ENCODE data around the gene TPRG1.

TPRG1 gene

DNA sequence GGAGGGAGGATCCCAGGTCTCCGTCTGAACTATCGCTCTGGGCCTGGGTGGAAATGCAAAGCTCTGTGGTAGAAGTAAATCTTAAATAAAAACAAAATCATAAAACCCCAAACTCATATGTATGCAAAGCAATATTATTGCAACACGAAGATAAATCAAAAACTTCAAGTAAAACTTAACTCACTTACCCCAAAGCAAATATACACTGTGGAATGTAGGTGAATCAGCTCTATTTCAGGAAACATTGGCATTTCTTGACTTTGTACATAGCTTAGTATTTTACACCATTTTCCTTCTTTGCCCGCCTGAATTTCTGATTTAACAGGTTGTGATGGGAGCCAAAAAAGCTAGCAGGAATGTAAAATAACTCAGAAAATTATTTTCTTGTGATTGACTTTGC is 126.2 kb downstream of the TPRG1 start:
- no peaks in the 10 kb centered on the region for H3K27me3 ChIP-seq (ENCODE audit: control insufficient read depth in 1 of 2, insufficient read depth in 2 of 2, low read length in 2 of 2)
- no peak overlapping the region for H3K4me3 ChIP-seq (ENCODE audit: low read length in 2 of 2)
- no peaks in the 10 kb centered on the region for H3K4me1 ChIP-seq (ENCODE audit: control insufficient read depth, insufficient read depth, low read length)
- no peak overlapping the region for H3K27ac ChIP-seq (ENCODE audit: low read length)
- H3K9me3 ChIP-seq (ENCODE audit: control insufficient read depth in 2 of 2, low read length in 2 of 2), result no peaks in the 10 kb centered on the region
- no peaks in the 10 kb centered on the region for H3K36me3 ChIP-seq (ENCODE audit: control insufficient read depth in 2 of 2, insufficient read depth in 2 of 2, low read length in 2 of 2)
- no peak overlapping the region for H3K9ac ChIP-seq (ENCODE audit: low read length in 2 of 2)

DNA sequence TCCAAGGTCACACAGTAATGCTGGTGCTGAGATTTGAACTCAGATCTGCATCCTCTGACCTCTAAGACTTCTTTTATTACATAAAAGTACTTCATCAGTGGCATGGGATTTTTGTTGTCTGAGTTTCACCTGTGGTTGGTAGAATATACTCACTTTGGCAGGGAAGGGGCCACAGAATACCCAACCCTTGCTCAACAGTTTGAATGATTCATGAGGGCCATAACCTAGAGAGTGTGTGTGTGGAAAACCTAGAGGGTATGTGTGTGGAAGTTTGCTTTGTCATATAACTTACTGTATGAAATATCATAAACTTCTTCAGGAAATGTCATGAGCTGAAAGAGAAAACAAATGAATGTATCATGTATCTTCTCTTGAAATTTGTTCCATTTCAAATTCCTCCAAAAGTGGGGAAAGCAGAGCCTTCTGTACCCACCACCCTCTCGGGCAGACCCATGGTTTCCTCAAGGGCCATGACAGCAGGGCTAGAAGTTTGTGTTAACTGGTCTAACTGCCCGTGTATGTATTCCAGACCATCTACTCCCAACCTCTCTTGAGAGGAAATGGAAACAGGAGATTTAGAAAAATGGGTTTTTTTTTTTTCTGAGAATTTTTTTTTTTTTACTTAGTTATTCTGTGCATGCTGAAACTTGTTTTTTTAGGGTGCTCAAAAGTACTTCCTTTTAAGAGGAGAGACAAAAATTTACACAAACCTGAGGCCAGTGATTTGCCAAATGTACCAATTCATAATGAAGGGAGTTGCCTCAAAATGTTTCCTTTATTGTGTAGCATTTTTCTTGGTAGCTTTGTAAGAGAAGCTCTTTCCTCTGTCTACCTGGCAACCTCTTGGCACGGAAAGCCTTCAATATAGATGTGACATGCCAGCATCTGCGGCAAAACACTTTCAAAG is 127.0 kb downstream of the TPRG1 start:
- H3K4me3 ChIP-seq (ENCODE audit: low read length in 2 of 2), result no peak overlapping the region
- no peak overlapping the region for H3K9ac ChIP-seq (ENCODE audit: low read length in 2 of 2)
- H3K4me1 ChIP-seq (ENCODE audit: control insufficient read depth, insufficient read depth, low read length), result no peaks in the 10 kb centered on the region
- no peaks in the 10 kb centered on the region for H3K36me3 ChIP-seq (ENCODE audit: control insufficient read depth in 2 of 2, insufficient read depth in 2 of 2, low read length in 2 of 2)
- H3K9me3 ChIP-seq (ENCODE audit: control insufficient read depth in 2 of 2, low read length in 2 of 2), result no peaks in the 10 kb centered on the region
- H3K27ac ChIP-seq (ENCODE audit: low read length), result no peak overlapping the region
- no peaks in the 10 kb centered on the region for H3K27me3 ChIP-seq (ENCODE audit: control insufficient read depth in 1 of 2, insufficient read depth in 2 of 2, low read length in 2 of 2)

DNA sequence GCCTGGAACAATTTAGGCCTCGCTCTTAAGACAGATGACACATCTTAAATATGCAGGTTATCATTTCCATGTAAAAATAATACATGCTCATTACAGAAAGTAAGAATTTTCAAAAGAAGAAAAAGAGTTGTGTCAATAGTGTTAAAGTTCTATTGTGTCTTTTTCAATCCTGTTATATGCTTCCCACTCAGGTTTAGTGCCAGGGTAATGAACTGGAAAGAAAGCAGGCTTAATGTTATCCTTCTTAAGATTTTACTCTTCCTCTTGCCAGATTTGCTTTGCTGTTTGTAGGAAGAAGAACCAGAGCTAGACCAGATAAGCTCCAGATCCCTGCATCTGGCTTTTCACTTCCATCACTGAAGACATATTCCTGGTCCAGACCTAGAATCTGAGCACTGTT is 128.6 kb downstream of the TPRG1 start:
- no peak overlapping the region for H3K9ac ChIP-seq (ENCODE audit: low read length in 2 of 2)
- H3K4me1 ChIP-seq (ENCODE audit: control insufficient read depth, insufficient read depth, low read length), result peaks cover 2% of the 10 kb centered on the region
- no peaks in the 10 kb centered on the region for H3K9me3 ChIP-seq (ENCODE audit: control insufficient read depth in 2 of 2, low read length in 2 of 2)
- no peaks in the 10 kb centered on the region for H3K36me3 ChIP-seq (ENCODE audit: control insufficient read depth in 2 of 2, insufficient read depth in 2 of 2, low read length in 2 of 2)
- H3K4me3 ChIP-seq (ENCODE audit: low read length in 2 of 2), result no peak overlapping the region
- H3K27ac ChIP-seq (ENCODE audit: low read length), result no peak overlapping the region
- H3K27me3 ChIP-seq (ENCODE audit: control insufficient read depth in 1 of 2, insufficient read depth in 2 of 2, low read length in 2 of 2), result no peaks in the 10 kb centered on the region

DNA sequence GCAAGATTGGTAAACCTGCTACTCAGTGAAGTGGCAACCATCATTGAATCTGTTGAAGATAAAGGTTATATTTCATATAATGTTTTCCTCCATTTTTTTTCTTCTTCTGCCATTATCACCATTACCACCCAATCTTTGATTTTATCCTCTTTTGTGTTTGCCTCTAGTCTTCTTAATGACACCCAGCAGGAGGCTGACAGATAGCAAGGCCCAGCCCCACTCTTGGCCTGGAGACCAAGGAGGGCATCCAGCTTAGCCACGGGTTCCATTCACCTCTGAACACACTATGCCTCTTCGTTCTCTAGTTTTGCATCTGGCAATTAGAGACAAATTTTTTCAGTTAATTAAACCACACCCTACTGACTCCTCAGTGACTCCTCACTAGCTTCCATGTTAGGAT is 129.7 kb downstream of the TPRG1 start:
- H3K9ac ChIP-seq (ENCODE audit: low read length in 2 of 2), result no peak overlapping the region
- no peaks in the 10 kb centered on the region for H3K27me3 ChIP-seq (ENCODE audit: control insufficient read depth in 1 of 2, insufficient read depth in 2 of 2, low read length in 2 of 2)
- H3K36me3 ChIP-seq (ENCODE audit: control insufficient read depth in 2 of 2, insufficient read depth in 2 of 2, low read length in 2 of 2), result no peaks in the 10 kb centered on the region
- H3K27ac ChIP-seq (ENCODE audit: low read length), result no peak overlapping the region
- H3K4me3 ChIP-seq (ENCODE audit: low read length in 2 of 2), result no peak overlapping the region
- no peaks in the 10 kb centered on the region for H3K9me3 ChIP-seq (ENCODE audit: control insufficient read depth in 2 of 2, low read length in 2 of 2)
- H3K4me1 ChIP-seq (ENCODE audit: control insufficient read depth, insufficient read depth, low read length), result peaks cover 2% of the 10 kb centered on the region

DNA sequence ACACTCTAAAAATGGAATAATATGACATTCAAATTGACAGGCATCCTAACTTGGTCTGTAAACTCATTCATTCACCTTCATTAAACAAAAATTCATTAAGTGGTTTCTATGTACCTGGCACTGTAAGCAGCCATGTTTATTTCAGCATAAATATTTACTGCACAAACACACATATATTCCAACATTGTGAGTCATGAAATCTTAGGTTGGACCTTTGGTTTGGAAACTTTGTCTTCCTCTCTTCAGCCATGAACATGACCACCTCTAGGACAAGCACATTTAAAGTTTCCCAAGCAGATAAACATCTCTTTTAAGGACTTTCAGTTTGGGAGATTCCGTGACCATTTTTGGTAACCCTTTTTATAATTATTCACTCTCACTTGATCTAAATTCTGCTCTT is 131.8 kb downstream of the TPRG1 start:
- Histone ChIP-seq H3K9me3 (ENCODE audit: control insufficient read depth in 2 of 2, low read length in 2 of 2) (no peaks in the 10 kb centered on the region), H3K27me3 (ENCODE audit: control insufficient read depth in 1 of 2, insufficient read depth in 2 of 2, low read length in 2 of 2) (no peaks in the 10 kb centered on the region), H3K4me1 (ENCODE audit: control insufficient read depth, insufficient read depth, low read length) (peaks cover 2% of the 10 kb centered on the region), H3K36me3 (ENCODE audit: control insufficient read depth in 2 of 2, insufficient read depth in 2 of 2, low read length in 2 of 2) (no peaks in the 10 kb centered on the region), H3K9ac (ENCODE audit: low read length in 2 of 2) (no peak overlapping the region), H3K27ac (ENCODE audit: low read length) (no peak overlapping the region), H3K4me3 (ENCODE audit: low read length in 2 of 2) (no peak overlapping the region)

DNA sequence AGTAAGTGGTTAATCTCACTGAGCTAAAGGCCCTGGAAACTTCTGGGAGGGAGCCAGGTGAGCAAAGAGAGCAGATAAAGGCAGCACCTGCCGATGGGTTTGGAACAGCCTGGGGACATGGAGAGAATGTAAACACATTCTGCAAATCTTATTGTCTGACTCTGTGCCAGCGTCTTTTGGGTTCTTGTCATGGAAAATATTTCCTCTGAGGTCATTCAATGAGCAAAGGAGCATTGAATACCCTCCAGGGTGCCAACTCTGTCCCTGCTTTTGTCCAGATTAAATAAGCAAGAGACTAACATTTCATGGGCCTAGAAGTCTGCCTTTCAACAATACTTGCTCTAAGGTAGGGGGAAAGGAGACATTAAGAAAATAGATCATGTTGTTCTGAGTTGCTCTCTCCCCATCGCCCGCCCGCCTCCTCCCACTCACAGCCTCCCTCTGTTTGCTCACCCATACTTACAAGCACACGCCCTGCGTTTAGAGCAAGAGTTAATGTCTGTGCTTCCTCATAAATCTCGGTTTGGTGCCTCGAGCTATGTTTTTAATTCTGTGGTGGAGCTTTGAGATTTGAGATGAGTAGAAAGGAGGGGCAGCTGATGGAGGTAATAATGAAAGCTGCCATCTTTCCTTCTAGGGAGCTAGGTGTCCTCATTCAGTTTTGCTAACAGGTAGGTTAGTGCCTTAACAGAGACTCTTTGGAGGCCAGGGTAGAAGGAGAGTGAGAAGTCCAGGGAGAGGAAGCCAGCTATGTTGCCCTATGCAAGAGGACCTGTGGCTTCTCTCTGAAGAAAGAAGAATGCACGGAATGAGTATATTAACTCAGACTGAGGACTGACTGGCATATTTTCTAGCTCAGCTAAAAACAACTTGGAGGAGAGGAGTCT is 132.9 kb downstream of the TPRG1 start:
- no peaks in the 10 kb centered on the region for H3K27me3 ChIP-seq (ENCODE audit: control insufficient read depth in 1 of 2, insufficient read depth in 2 of 2, low read length in 2 of 2)
- H3K4me1 ChIP-seq (ENCODE audit: control insufficient read depth, insufficient read depth, low read length), result peaks cover 2% of the 10 kb centered on the region
- H3K36me3 ChIP-seq (ENCODE audit: control insufficient read depth in 2 of 2, insufficient read depth in 2 of 2, low read length in 2 of 2), result no peaks in the 10 kb centered on the region
- no peak overlapping the region for H3K9ac ChIP-seq (ENCODE audit: low read length in 2 of 2)
- H3K27ac ChIP-seq (ENCODE audit: low read length), result no peak overlapping the region
- no peaks in the 10 kb centered on the region for H3K9me3 ChIP-seq (ENCODE audit: control insufficient read depth in 2 of 2, low read length in 2 of 2)
- no peak overlapping the region for H3K4me3 ChIP-seq (ENCODE audit: low read length in 2 of 2)

DNA sequence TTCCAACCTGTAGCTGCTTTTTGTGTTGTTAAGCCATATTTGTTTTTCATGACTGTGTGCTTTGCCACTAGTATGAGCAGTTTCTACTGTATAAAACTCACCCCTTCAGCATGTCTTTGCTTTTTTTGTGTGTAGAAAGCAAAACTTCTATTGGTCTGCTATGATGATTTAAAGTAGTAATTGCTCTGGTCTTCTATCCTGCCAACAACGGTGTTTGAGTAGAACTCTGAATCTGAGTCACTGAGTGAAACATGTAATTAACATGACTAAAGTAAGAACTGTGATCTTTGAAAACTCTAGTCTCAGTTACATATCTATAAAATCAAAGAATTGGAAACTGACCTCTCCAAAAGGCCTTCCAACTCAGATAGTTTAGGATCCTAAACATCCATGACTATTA is 133.6 kb downstream of the TPRG1 start:
- H3K9ac ChIP-seq (ENCODE audit: low read length in 2 of 2), result no peak overlapping the region
- no peak overlapping the region for H3K4me3 ChIP-seq (ENCODE audit: low read length in 2 of 2)
- H3K36me3 ChIP-seq (ENCODE audit: control insufficient read depth in 2 of 2, insufficient read depth in 2 of 2, low read length in 2 of 2), result no peaks in the 10 kb centered on the region
- no peaks in the 10 kb centered on the region for H3K9me3 ChIP-seq (ENCODE audit: control insufficient read depth in 2 of 2, low read length in 2 of 2)
- no peaks in the 10 kb centered on the region for H3K27me3 ChIP-seq (ENCODE audit: control insufficient read depth in 1 of 2, insufficient read depth in 2 of 2, low read length in 2 of 2)
- H3K27ac ChIP-seq (ENCODE audit: low read length), result no peak overlapping the region
- H3K4me1 ChIP-seq (ENCODE audit: control insufficient read depth, insufficient read depth, low read length), result peaks cover 2% of the 10 kb centered on the region

DNA sequence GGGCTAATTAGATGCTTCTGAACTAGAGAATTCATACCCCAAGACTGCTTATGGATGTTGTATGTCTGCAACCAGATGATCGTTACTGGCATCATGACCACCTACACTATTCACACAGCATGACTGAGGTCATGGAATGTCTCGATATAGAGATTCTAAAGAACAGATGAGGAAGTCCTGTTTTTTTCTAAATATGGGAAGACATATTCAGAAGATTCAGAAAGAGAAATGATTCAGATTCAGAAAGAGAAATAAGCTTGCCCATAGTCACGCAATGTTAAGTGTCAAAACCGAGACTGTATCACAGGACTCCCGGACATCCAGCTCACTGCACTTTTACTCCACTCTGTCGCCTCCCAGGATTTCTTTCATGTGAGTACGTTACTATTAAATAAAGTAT is 136.2 kb downstream of the TPRG1 start:
- Histone ChIP-seq H3K9ac (ENCODE audit: low read length in 2 of 2) (no peak overlapping the region), H3K27ac (ENCODE audit: low read length) (no peak overlapping the region), H3K9me3 (ENCODE audit: control insufficient read depth in 2 of 2, low read length in 2 of 2) (no peaks in the 10 kb centered on the region), H3K27me3 (ENCODE audit: control insufficient read depth in 1 of 2, insufficient read depth in 2 of 2, low read length in 2 of 2) (no peaks in the 10 kb centered on the region), H3K4me3 (ENCODE audit: low read length in 2 of 2) (no peak overlapping the region), H3K36me3 (ENCODE audit: control insufficient read depth in 2 of 2, insufficient read depth in 2 of 2, low read length in 2 of 2) (no peaks in the 10 kb centered on the region), H3K4me1 (ENCODE audit: control insufficient read depth, insufficient read depth, low read length) (peaks cover 2% of the 10 kb centered on the region)

DNA sequence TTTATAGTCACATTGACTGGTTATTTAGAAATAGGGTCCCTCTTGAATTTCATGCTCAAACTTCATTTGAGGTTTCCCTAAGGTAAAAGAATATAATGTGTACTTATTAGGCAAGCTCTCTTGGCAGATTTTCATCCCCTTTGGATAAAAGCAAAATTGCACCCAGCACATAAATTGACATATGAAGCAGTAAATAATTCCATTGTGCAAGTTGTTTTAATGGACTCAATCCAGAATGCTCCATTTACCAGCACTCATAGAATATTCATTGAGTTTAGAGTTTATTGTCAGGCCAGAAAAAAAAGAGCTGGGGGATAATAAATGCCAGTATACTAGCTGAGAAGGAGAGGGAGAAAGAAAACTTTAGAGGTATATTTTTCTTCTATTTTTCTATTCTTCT is 136.8 kb downstream of the TPRG1 start:
- no peak overlapping the region for H3K4me3 ChIP-seq (ENCODE audit: low read length in 2 of 2)
- H3K4me1 ChIP-seq (ENCODE audit: control insufficient read depth, insufficient read depth, low read length), result peaks cover 2% of the 10 kb centered on the region
- no peaks in the 10 kb centered on the region for H3K27me3 ChIP-seq (ENCODE audit: control insufficient read depth in 1 of 2, insufficient read depth in 2 of 2, low read length in 2 of 2)
- H3K36me3 ChIP-seq (ENCODE audit: control insufficient read depth in 2 of 2, insufficient read depth in 2 of 2, low read length in 2 of 2), result no peaks in the 10 kb centered on the region
- H3K9me3 ChIP-seq (ENCODE audit: control insufficient read depth in 2 of 2, low read length in 2 of 2), result no peaks in the 10 kb centered on the region
- no peak overlapping the region for H3K27ac ChIP-seq (ENCODE audit: low read length)
- no peak overlapping the region for H3K9ac ChIP-seq (ENCODE audit: low read length in 2 of 2)

DNA sequence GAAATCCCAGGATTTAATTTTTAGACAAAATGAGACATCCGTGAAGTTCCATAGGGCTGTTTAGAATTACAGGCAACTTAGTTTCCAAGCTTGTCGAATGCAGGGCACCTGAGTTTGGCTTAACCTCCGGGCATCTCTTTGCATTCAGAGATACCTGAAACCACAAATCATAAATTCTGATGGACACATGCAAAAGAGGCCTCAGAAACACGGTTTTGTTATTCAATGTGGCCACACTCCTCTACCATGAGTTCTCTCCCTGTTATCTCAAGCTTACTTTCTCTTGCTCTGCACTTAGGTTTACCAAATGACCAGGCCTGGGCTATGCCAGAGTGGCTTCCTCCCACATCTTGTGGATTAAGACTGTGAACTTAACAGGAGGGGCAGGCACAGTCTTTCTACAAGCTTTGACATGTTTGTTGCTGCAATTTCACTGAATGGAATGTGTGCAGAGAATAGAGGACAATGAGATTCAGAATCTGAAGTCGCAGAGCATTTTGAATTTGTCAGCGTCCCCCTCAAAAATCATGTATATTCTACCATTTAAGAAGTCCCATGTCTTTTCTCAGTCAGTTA is 137.7 kb downstream of the TPRG1 start:
- Histone ChIP-seq H3K4me3 (ENCODE audit: low read length in 2 of 2) (no peak overlapping the region), H3K9ac (ENCODE audit: low read length in 2 of 2) (no peak overlapping the region), H3K36me3 (ENCODE audit: control insufficient read depth in 2 of 2, insufficient read depth in 2 of 2, low read length in 2 of 2) (no peaks in the 10 kb centered on the region), H3K27ac (ENCODE audit: low read length) (no peak overlapping the region), H3K9me3 (ENCODE audit: control insufficient read depth in 2 of 2, low read length in 2 of 2) (no peaks in the 10 kb centered on the region), H3K4me1 (ENCODE audit: control insufficient read depth, insufficient read depth, low read length) (peaks cover 2% of the 10 kb centered on the region), H3K27me3 (ENCODE audit: control insufficient read depth in 1 of 2, insufficient read depth in 2 of 2, low read length in 2 of 2) (no peaks in the 10 kb centered on the region)

Measured in stomach smooth muscle (tissue), 2 donors.